H9 (cell line): ENCODE results near the gene TNPO3. TPM values are rescaled to one million over a fixed set of nuclear protein-coding genes. Genes with fewer than 3 reads are reported as not detected.

Source experiments
- DNase-seq: peaks from one replicate; pipeline ENCODE4 v3.0.0-alpha.2; 2017
- H2AFZ ChIP-seq: one replicate; pipeline ENCODE4 v1.6.1; 2013; ENCODE audit warnings: mild to moderate bottlenecking, low read length, control low read depth, moderate library complexity
- H2AK5ac ChIP-seq: 2 replicates; pipeline ENCODE4 v1.6.1; 2013; ENCODE audit warnings: low read length, control low read depth, mixed read lengths; ENCODE audit not compliant: insufficient read length
- H2BK120ac ChIP-seq: one replicate; pipeline ENCODE4 v1.6.1; 2013; ENCODE audit warnings: low read depth, mild to moderate bottlenecking, low read length, control low read depth, inconsistent platforms; ENCODE audit not compliant: poor library complexity, severe bottlenecking
- H2BK12ac ChIP-seq: 2 replicates; pipeline ENCODE4 v1.6.1; 2013; ENCODE audit warnings: low read length, control low read depth, mixed read lengths, low read depth; ENCODE audit not compliant: insufficient read length
- H2BK15ac ChIP-seq: 2 replicates; pipeline ENCODE4 v1.6.1; 2013; ENCODE audit warnings: low read depth, low read length, control low read depth
- H2BK20ac ChIP-seq: one replicate; pipeline ENCODE4 v1.6.1; 2013; ENCODE audit warnings: low read depth, mild to moderate bottlenecking, low read length, control low read depth, inconsistent platforms; ENCODE audit not compliant: poor library complexity, severe bottlenecking
- H2BK5ac ChIP-seq: 2 replicates; pipeline ENCODE4 v1.6.1; 2013; ENCODE audit warnings: low read length, control low read depth, mixed read lengths; ENCODE audit not compliant: insufficient read length
- H3K14ac ChIP-seq: 2 replicates; pipeline ENCODE4 v1.6.1; 2013; ENCODE audit warnings: low read length, control low read depth; ENCODE audit not compliant: insufficient read depth
- H3K18ac ChIP-seq: 2 replicates; pipeline ENCODE4 v1.6.1; 2013; ENCODE audit warnings: low read depth, mild to moderate bottlenecking, mixed read lengths, low read length, control low read depth; ENCODE audit not compliant: insufficient read length
- H3K23ac ChIP-seq: 2 replicates; pipeline ENCODE4 v1.6.1; 2013; ENCODE audit warnings: low read length, control low read depth, mixed read lengths, low read depth; ENCODE audit not compliant: insufficient read length
- H3K23me2 ChIP-seq: 2 replicates; pipeline ENCODE4 v1.6.1; 2013; ENCODE audit warnings: low read depth, mild to moderate bottlenecking, mixed read lengths, low read length, control low read depth; ENCODE audit not compliant: insufficient read length, poor library complexity, severe bottlenecking
- H3K27ac ChIP-seq: 2 replicates; pipeline ENCODE4 v1.5.1; 2013; ENCODE audit warnings: low read length, control low read depth, mixed read lengths, low read depth; ENCODE audit not compliant: insufficient read length
- H3K27me3 ChIP-seq: 2 replicates; pipeline ENCODE4 v1.6.1; 2013; ENCODE audit warnings: low read length, control low read depth, inconsistent platforms; ENCODE audit not compliant: insufficient read depth
- H3K4ac ChIP-seq: 2 replicates; pipeline ENCODE4 v1.6.1; 2013; ENCODE audit warnings: low read depth, mild to moderate bottlenecking, control low read depth, inconsistent platforms, low read length, moderate library complexity
- H3K4me1 ChIP-seq: 2 replicates; pipeline ENCODE4 v1.6.1; 2013; ENCODE audit warnings: low read length, control low read depth, inconsistent platforms; ENCODE audit not compliant: insufficient read depth
- H3K4me2 ChIP-seq: 2 replicates; pipeline ENCODE4 v1.6.1; 2013; ENCODE audit warnings: low read length, control low read depth, mixed read lengths; ENCODE audit not compliant: insufficient read length, insufficient read depth
- H3K56ac ChIP-seq: 2 replicates; pipeline ENCODE4 v1.6.1; 2013; ENCODE audit warnings: low read depth, mild to moderate bottlenecking, mixed read lengths, low read length, control low read depth; ENCODE audit not compliant: insufficient read length
- H3K79me1 ChIP-seq: 2 replicates; pipeline ENCODE4 v1.6.1; 2013; ENCODE audit warnings: low read depth, mild to moderate bottlenecking, moderate library complexity, low read length, control low read depth, inconsistent platforms; ENCODE audit not compliant: insufficient read depth, poor library complexity, severe bottlenecking
- H3K79me2 ChIP-seq: 2 replicates; pipeline ENCODE4 v1.6.1; 2013; ENCODE audit warnings: low read length, control low read depth, inconsistent platforms; ENCODE audit not compliant: insufficient read depth
- H3K9ac ChIP-seq: 2 replicates; pipeline ENCODE4 v1.6.1; 2013; ENCODE audit warnings: low read length, control low read depth, mixed read lengths; ENCODE audit not compliant: insufficient read length; ENCODE audit errors: extremely low read depth
- H3K9me3 ChIP-seq: one replicate; pipeline ENCODE4 v1.6.1; 2013; ENCODE audit warnings: low read depth, low read length, inconsistent platforms; ENCODE audit not compliant: control insufficient read depth
- H3T11ph ChIP-seq: one replicate; pipeline ENCODE4 v1.6.1; 2013; ENCODE audit warnings: mild to moderate bottlenecking, low read length, control low read depth, inconsistent platforms
- H4K20me1 ChIP-seq: one replicate; pipeline ENCODE4 v1.6.1; 2013; ENCODE audit not compliant: control insufficient read depth, insufficient read length, insufficient read depth
- H4K5ac ChIP-seq: 2 replicates; pipeline ENCODE4 v1.6.1; 2013; ENCODE audit warnings: low read depth, mild to moderate bottlenecking, mixed read lengths, low read length, control low read depth; ENCODE audit not compliant: insufficient read length
- H4K8ac ChIP-seq: replicated peaks from 2 replicates; pipeline ENCODE4 v1.6.1; 2013; ENCODE audit warnings: low read length, control low read depth, mixed read lengths, low read depth; ENCODE audit not compliant: insufficient read length
- H4K91ac ChIP-seq: 2 replicates; pipeline ENCODE4 v1.6.1; 2013; ENCODE audit warnings: low read depth, mild to moderate bottlenecking, moderate library complexity, mixed read lengths, low read length, control low read depth; ENCODE audit not compliant: insufficient read length
- H3K27ac Mint-ChIP-seq, 3 experiments: 2 replicates in 2 of 3; 3 replicates in 1 of 3; pipeline ENCODE4 v1.8.0; 2020 to 2021; ENCODE audit warnings: mixed read lengths in 3 of 3, mild to moderate bottlenecking in 1 of 3, moderate library complexity in 1 of 3
- H3K27me3 Mint-ChIP-seq: 2 replicates; pipeline ENCODE4 v1.8.0; 2021; ENCODE audit warnings: low read depth, mild to moderate bottlenecking, moderate library complexity, mixed read lengths
- H3K36me3 Mint-ChIP-seq, 3 experiments: 2 replicates in 2 of 3; 3 replicates in 1 of 3; pipeline ENCODE4 v1.8.0; 2020 to 2021; ENCODE audit warnings: low read depth in 3 of 3, mixed read lengths in 3 of 3; ENCODE audit not compliant: insufficient read depth in 1 of 3
- H3K4me1 Mint-ChIP-seq, 2 experiments: 2 replicates each; pipeline ENCODE4 v1.8.0; 2020; ENCODE audit warnings: mixed read lengths in 2 of 2
- H3K4me3 Mint-ChIP-seq, 2 experiments: 2 replicates in 1 of 2; 3 replicates in 1 of 2; pipeline ENCODE4 v1.8.0; 2020 to 2021; ENCODE audit warnings: mild to moderate bottlenecking in 2 of 2, mixed read lengths in 2 of 2, moderate library complexity in 1 of 2
- H3K9me3 Mint-ChIP-seq, 2 experiments: 2 replicates in 1 of 2; 3 replicates in 1 of 2; pipeline ENCODE4 v1.8.0; 2020; ENCODE audit warnings: mild to moderate bottlenecking in 2 of 2, mixed read lengths in 2 of 2, moderate library complexity in 1 of 2
- CTCF ChIP-seq: fragments of 200-600 bp; sonication (generic); conservative IDR thresholded peaks from 3 replicates; pipeline ENCODE4 v1.8.0; 2021; ENCODE audit warnings: antibody characterized with exemption, mild to moderate bottlenecking
- WGBS: extraction: QIAGEN DNeasy Blood & Tissue Kit; methylation state at CpG from one replicate; pipeline ENCODE4 v1.1.7; 2013; ENCODE audit warnings: missing lambda C conversion rate, low lambda C conversion rate, mixed read lengths; ENCODE audit not compliant: insufficient read length; ENCODE audit errors: extremely low coverage; 5-methylcytosine and 5-hydroxymethylcytosine counted together
- total RNA-seq: library from RNA; stranded (reverse); gene quantifications from 2 replicates; pipeline ENCODE4 v1.2.1, GENCODE V29; 2021

TNPO3 gene
- total RNA-seq, 1 experiment from 2014 or later = 90.1 TPM

- H3K9me3 ChIP-seq = no peaks in the 10 kb centered on the region
- no peak overlapping the region for H4K5ac ChIP-seq
- H3K4me1 ChIP-seq = no peaks in the 10 kb centered on the region
- H3K14ac ChIP-seq = no peak overlapping the region
- no peak for DNase-seq
- no peaks in the 10 kb centered on the region for H4K20me1 ChIP-seq
- Mint-ChIP-seq H3K36me3 (peaks cover 8 to 53% (median 49%) of the 10 kb centered on the region in 3 experiments; a peak in 6 of 7 replicates), H3K27me3 (no peaks in the 10 kb centered on the region), H3K27ac (no peak overlapping the region), H3K9me3 (no peaks in the 10 kb centered on the region), H3K4me1 (no peaks in the 10 kb centered on the region), H3K4me3 (no peak overlapping the region)
- no peaks in the 10 kb centered on the region for H3K23me2 ChIP-seq
- no peak overlapping the region for H3K27ac ChIP-seq
- no CpG with 5 or more reads among the region's 2 CpGs for WGBS
- H2BK5ac ChIP-seq = no peak overlapping the region
- no peaks in the 10 kb centered on the region for H3K79me1 ChIP-seq
- H3K9ac ChIP-seq = no peak overlapping the region
- H2BK120ac ChIP-seq = no peak overlapping the region
- no peak overlapping the region for H4K91ac ChIP-seq
- H2AFZ ChIP-seq = no peak overlapping the region
- H3T11ph ChIP-seq = no peak overlapping the region
- TF ChIP-seq CTCF = no peak
- no peak overlapping the region for H3K23ac ChIP-seq
- no peak overlapping the region for H3K18ac ChIP-seq
- H3K27me3 ChIP-seq = no peaks in the 10 kb centered on the region
- no peak overlapping the region for H2BK12ac ChIP-seq
- H2BK15ac ChIP-seq = no peak overlapping the region
- no peak overlapping the region for H3K4me2 ChIP-seq
- H2BK20ac ChIP-seq = no peak overlapping the region
- no peak overlapping the region for H4K8ac ChIP-seq
- H3K79me2 ChIP-seq = no peaks in the 10 kb centered on the region
- no peak overlapping the region for H3K56ac ChIP-seq
- no peak overlapping the region for H3K4ac ChIP-seq
- no peak overlapping the region for H2AK5ac ChIP-seq
These were observed 61.5 kb downstream of the TNPO3 start for GRCh38 chr7:128993419-128993818.
